Measurements from ENCODE around the gene IVD. TPM values are rescaled to one million over a fixed set of nuclear protein-coding genes. Genes with fewer than 3 reads are reported as not detected.
A peak's percentile ranks its signal among the peaks of the same experiment; 100 is the strongest.

Gene IVD
- total and polyA plus RNA-seq, 9 of the 15 experiments (the other 6 are each of a cell fraction or from before 2014, with no cell fraction given) = 0.15 to 4.5 (median 2.4) TPM

GRCh38 chr15:40381818-40382529 is 23.6 kb upstream of the IVD start:
- no peak overlapping the region for H3K4me3 ChIP-seq
- POLR2A ChIA-PET = interaction anchor here (0.7 to 1.5 kb wide), 10 partner anchors 8 to 533 kb away, joined by 3 to 13 read pairs (median 3); partner anchors contain the start of gene DISP2
- H3K9me1 ChIP-seq (ENCODE audit: control insufficient read depth, insufficient read depth, low read length) = peaks cover 5% of the 10 kb centered on the region
- intact Hi-C loops (cut with micrococcal nuclease) (no loop called here), in situ Hi-C loops (cut with MboI) (no loop called here)
- H3K27me3 ChIP-seq (ENCODE audit: control insufficient read depth in 2 of 2, insufficient read depth in 2 of 2, low read length in 2 of 2) = no peaks in the 10 kb centered on the region
- peak overlapping the region; percentile 84 for H3K4me2 ChIP-seq (ENCODE audit: insufficient read depth, low read length)
- no TSS peak for BruUV-seq (replicated peaks)
- H3K27ac ChIP-seq (ENCODE audit: extremely low read depth, low read depth, low read length) = peak overlapping the region; percentile 71; the same call in 1 of the 3 replicates
- no peaks in the 10 kb centered on the region for H4K20me1 ChIP-seq (replicated peaks; ENCODE audit: control insufficient read depth, insufficient read depth, low read length)
- H2AFZ ChIP-seq (ENCODE audit: low read depth, low read length) = peak overlapping the region; percentile 99
- WGBS (ENCODE audit: insufficient coverage, low coverage, missing lambda C conversion rate) = 81% methylated on average over 11 of the region's 11 CpGs
- H3K4me1 ChIP-seq (replicated peaks in 1 of 2; ENCODE audit: control insufficient read depth in 2 of 2, insufficient read depth in 2 of 2, low read length in 2 of 2) = peaks cover 21 to 30% of the 10 kb centered on the region in 2 experiments; a peak in 4 of 5 replicates
- ATAC-seq (no peak), DNase-seq (ENCODE audit: extremely low read depth in 1 of 4, low spot score in 3 of 4) (no peak), FAIRE-seq (no peak)
- peaks cover 31% of the 10 kb centered on the region for H3K79me2 ChIP-seq (ENCODE audit: control insufficient read depth, insufficient read depth, low read length)
- peaks cover 27% of the 10 kb centered on the region for H3K36me3 ChIP-seq (ENCODE audit: control insufficient read depth, insufficient read depth, low read length)
- H3K9me3 ChIP-seq (replicated peaks; ENCODE audit: control insufficient read depth, insufficient read depth, low read depth, low read length) = no peaks in the 10 kb centered on the region
- H3K9ac ChIP-seq (ENCODE audit: insufficient read depth in 1 of 2, low read depth in 2 of 2, low read length in 2 of 2) = peak overlapping the region in 1 of 2 experiments; percentile 84; a peak in 1 of 4 replicates
- TF ChIP-seq FOS (IDR thresholded peaks at IDR 0.05; ENCODE audit: extremely low read depth, insufficient read length) (no peak), ZNF511 (CRISPR knock-in tag; IDR thresholded peaks at IDR 0.05) (no peak), ZNF551 (CRISPR knock-in tag; IDR thresholded peaks at IDR 0.05) (no peak), MTA2 (IDR thresholded peaks at IDR 0.05; ENCODE audit: low read depth) (no peak)
- CTCF ChIA-PET (ENCODE audit: low intra/inter-chr PET ratio) = interaction anchor here (0.5 kb wide), 1 partner anchor 84 kb away, joined by 3 read pairs; no protein-coding TSS in a partner anchor
